GM12801 (cell line): ENCODE data around the gene BEST2.

Source experiments
- CTCF ChIP-seq: IDR thresholded peaks from one replicate; pipeline ENCODE4 v1.5.1; 2011; ENCODE audit warnings: control low read depth; ENCODE audit not compliant: insufficient read length; ENCODE audit errors: extremely low read depth

The BEST2 gene

GRCh38 chr19:12754465-12755196 is 3.0 kb downstream of the BEST2 start:
- no peak for TF ChIP-seq CTCF

GRCh38 chr19:12756150-12756883 is 4.7 kb downstream of the BEST2 start:
- no peak for TF ChIP-seq CTCF

GRCh38 chr19:12757544-12758274 is 6.1 kb downstream of the BEST2 start:
- TF ChIP-seq CTCF = no peak

GRCh38 chr19:12759686-12760085 is 8.1 kb downstream of the BEST2 start:
- no peak for TF ChIP-seq CTCF

- TF ChIP-seq CTCF = no peak
Measured at GRCh38 chr19:12763100-12763499, 11.5 kb downstream of the BEST2 start.

GRCh38 chr19:12764698-12765097 is 13.1 kb downstream of the BEST2 start:
- TF ChIP-seq CTCF = no peak

- TF ChIP-seq CTCF = no peak
Measured at GRCh38 chr19:12766051-12766521, 14.5 kb downstream of the BEST2 start.
